VCaP (cell line): ENCODE measurements around the gene TBC1D2B.

ENCODE experiments used
- H3K27ac ChIP-seq: fragments of 450-650 bp; 2 replicates; pipeline ENCODE4 v1.5.1; 2017
- CTCF ChIP-seq: fragments of 450-650 bp; conservative IDR thresholded peaks from 2 replicates; pipeline ENCODE4 v1.5.1; 2017; ENCODE audit warnings: mild to moderate bottlenecking, moderate library complexity

Gene TBC1D2B

GRCh38 chr15:78046796-78047341 lies 30.6 kb downstream of the TBC1D2B start:
- no peak overlapping the region for H3K27ac ChIP-seq

GRCh38 chr15:78045189-78045588 lies 32.3 kb downstream of the TBC1D2B start:
- TF ChIP-seq CTCF = no peak
- H3K27ac ChIP-seq = no peak overlapping the region

More at GRCh38 chr15:78046796-78047341, 30.6 kb downstream of the TBC1D2B start:
- no peak for TF ChIP-seq CTCF

GRCh38 chr15:78044407-78045155 lies 32.9 kb downstream of the TBC1D2B start:
- H3K27ac ChIP-seq = no peak overlapping the region
- no peak for TF ChIP-seq CTCF

- H3K27ac ChIP-seq = no peak overlapping the region
- TF ChIP-seq CTCF = no peak
Measured at GRCh38 chr15:78041946-78042345, 35.6 kb downstream of the TBC1D2B start.

- no peak for TF ChIP-seq CTCF
Measured at GRCh38 chr15:78040653-78041244, 36.8 kb downstream of the TBC1D2B start.

GRCh38 chr15:78038585-78039247 lies 38.8 kb downstream of the TBC1D2B start:
- no peak overlapping the region for H3K27ac ChIP-seq
- TF ChIP-seq CTCF = no peak

More at GRCh38 chr15:78040653-78041244, 36.8 kb downstream of the TBC1D2B start:
- no peak overlapping the region for H3K27ac ChIP-seq

GRCh38 chr15:78037779-78038305 lies 39.7 kb downstream of the TBC1D2B start:
- no peak for TF ChIP-seq CTCF
- no peak overlapping the region for H3K27ac ChIP-seq
